ENCODE results near the gene ZNF467. TPM values are rescaled to one million over a fixed set of nuclear protein-coding genes. Genes with fewer than 3 reads are reported as not detected.

ZNF467 gene
- total and polyA plus RNA-seq, 7 donors: 0.87 to 2.8 (median 1.7) TPM

GRCh38 chr7:149725426-149725821 lies 48.0 kb downstream of the ZNF467 start:
- Histone ChIP-seq H3K36me3 (ENCODE audit: insufficient read depth in 1 of 2, low read depth in 1 of 2) (peaks cover 0 to 82% of the 10 kb centered on the region in 2 donors), H3K4me1 (peaks cover 36% of the 10 kb centered on the region), H3K4me3 (no peak overlapping the region), H3K9me3 (no peaks in the 10 kb centered on the region), H3K27ac (no peak overlapping the region), H3K27me3 (ENCODE audit: insufficient read depth in 3 of 3, low read length in 2 of 3) (no peaks in the 10 kb centered on the region)
- ATAC-seq: no peak
- DNase-seq: no peak
- intact Hi-C loops (cut with DNase I): no loop called here
- 90 to 95% (median 93%) methylated on average over 12 of the region's 12 CpGs for WGBS, 3 donors
- no peak for TF ChIP-seq CTCF (IDR thresholded peaks at IDR 0.05)

- Histone ChIP-seq H3K27ac (no peak overlapping the region), H3K9me3 (no peaks in the 10 kb centered on the region), H3K27me3 (ENCODE audit: insufficient read depth in 3 of 3, low read length in 2 of 3) (no peaks in the 10 kb centered on the region), H3K36me3 (ENCODE audit: insufficient read depth in 1 of 2, low read depth in 1 of 2) (peaks cover 0 to 81% of the 10 kb centered on the region in 2 donors), H3K4me3 (no peak overlapping the region), H3K4me1 (peaks cover 36% of the 10 kb centered on the region)
- WGBS, 3 donors: 93 to 94% (median 94%) methylated on average over 10 to 12 of the region's 12 CpGs
- no peak for ATAC-seq
- TF ChIP-seq CTCF (IDR thresholded peaks at IDR 0.05): no peak
- intact Hi-C loops (cut with DNase I): no loop called here
- no peak for DNase-seq
Observed at GRCh38 chr7:149724661-149725425, 48.5 kb downstream of the ZNF467 start.

GRCh38 chr7:149723795-149724495 lies 49.4 kb downstream of the ZNF467 start:
- Histone ChIP-seq H3K9me3 (no peaks in the 10 kb centered on the region), H3K4me3 (no peak overlapping the region), H3K27me3 (ENCODE audit: insufficient read depth in 3 of 3, low read length in 2 of 3) (no peaks in the 10 kb centered on the region), H3K27ac (no peak overlapping the region), H3K4me1 (peaks cover 40% of the 10 kb centered on the region), H3K36me3 (ENCODE audit: insufficient read depth in 1 of 2, low read depth in 1 of 2) (peaks cover 0 to 72% of the 10 kb centered on the region in 2 donors)
- no peak for TF ChIP-seq CTCF (IDR thresholded peaks at IDR 0.05)
- ATAC-seq (peak in 1 of 4 donors; percentile 34), DNase-seq (no peak)
- intact Hi-C loops (cut with DNase I): no loop called here
- WGBS, 3 donors: 93 to 96% (median 93%) methylated on average over 15 of the region's 15 CpGs

GRCh38 chr7:149723082-149723767 lies 50.2 kb downstream of the ZNF467 start:
- WGBS, 3 donors: 90 to 96% (median 94%) methylated on average over 13 of the region's 13 CpGs
- no peak for TF ChIP-seq CTCF (IDR thresholded peaks at IDR 0.05)

More at GRCh38 chr7:149723082-149723767, 50.2 kb downstream of the ZNF467 start:
- H3K4me3 ChIP-seq: no peak overlapping the region
- peaks cover 38% of the 10 kb centered on the region for H3K4me1 ChIP-seq
- ATAC-seq: no peak
- H3K9me3 ChIP-seq: no peaks in the 10 kb centered on the region
- peaks cover 0 to 64% of the 10 kb centered on the region in 2 donors for H3K36me3 ChIP-seq (ENCODE audit: insufficient read depth in 1 of 2, low read depth in 1 of 2)
- no peak overlapping the region for H3K27ac ChIP-seq
- DNase-seq: no peak
- H3K27me3 ChIP-seq (ENCODE audit: insufficient read depth in 3 of 3, low read length in 2 of 3): no peaks in the 10 kb centered on the region
- intact Hi-C loops (cut with DNase I): no loop called here

All from psoas muscle (tissue), 8 donors.